GM19468 (cell line): ENCODE results near the gene TMBIM1.

Experiments used
- ATAC-seq: cut with Tn5 transposase; IDR thresholded peaks from one replicate; pipeline ENCODE4 v1.9.1; 2021; ENCODE audit warnings: mild to moderate bottlenecking, moderate library complexity, moderate number of reproducible peaks; ENCODE audit not compliant: unreplicated experiment; ENCODE audit errors: extremely low read depth

TMBIM1 gene

DNA sequence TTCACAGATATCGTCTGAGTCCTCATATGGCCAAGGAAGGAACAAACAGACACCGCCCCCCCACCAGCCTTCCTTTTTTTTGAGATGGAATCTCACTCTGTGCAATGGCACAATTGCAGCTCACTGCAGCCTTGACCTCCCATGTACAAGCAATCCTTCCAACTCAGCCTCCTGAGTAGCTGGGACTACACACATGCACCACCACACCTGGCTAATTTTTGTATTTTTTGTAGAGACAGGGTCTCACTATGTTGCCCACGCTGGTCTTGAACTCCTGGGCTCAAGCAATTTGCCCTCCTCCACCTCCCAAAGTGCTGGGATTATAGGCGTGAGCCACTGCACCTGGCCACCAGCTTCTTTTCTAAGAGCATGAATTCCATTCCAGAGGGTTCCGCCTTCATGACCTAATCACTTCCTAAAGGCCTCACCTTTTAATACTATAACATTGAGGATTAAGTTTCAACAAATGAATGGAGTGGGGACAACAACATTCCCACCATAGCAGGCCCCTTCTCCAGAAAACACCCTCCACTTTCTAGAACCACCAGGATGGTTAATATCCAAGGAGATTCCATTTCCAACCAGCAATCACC lies 2.2 kb upstream of the TMBIM1 start:
- no peak for ATAC-seq

DNA sequence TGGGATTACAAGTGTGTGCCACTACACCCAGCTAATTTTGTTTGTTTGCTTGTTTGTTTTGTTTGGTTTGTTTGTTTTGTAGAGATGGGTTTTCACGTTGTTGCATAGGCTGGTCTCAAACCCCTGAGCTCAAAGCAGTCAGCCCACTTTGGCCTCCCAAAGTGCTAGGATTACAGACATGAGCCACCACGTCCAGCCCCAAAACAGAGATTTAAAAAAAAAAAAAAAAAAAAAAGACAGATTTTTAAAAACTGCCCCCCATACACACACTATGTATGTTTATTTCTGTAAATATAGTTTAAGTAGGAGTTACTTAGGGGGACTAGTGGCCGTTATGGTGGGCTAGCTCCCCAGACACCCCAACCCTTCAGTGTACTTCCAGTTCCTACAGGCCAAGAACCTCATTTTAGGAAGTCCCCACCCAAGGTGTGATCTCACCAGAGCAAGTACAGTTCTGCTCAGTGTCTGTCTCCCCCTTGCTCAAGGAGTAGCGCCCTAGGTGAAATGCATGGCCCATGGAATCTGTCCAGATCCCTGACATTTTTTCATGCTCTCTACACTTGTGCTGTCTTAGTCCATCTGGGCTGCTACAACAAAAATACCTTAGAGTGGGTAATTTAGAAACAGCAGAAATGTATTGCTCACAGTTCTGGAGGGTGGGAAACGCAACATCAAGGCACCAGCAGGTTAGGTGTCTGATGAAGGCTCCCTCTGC lies 1.6 kb upstream of the TMBIM1 start:
- ATAC-seq, result no peak

DNA sequence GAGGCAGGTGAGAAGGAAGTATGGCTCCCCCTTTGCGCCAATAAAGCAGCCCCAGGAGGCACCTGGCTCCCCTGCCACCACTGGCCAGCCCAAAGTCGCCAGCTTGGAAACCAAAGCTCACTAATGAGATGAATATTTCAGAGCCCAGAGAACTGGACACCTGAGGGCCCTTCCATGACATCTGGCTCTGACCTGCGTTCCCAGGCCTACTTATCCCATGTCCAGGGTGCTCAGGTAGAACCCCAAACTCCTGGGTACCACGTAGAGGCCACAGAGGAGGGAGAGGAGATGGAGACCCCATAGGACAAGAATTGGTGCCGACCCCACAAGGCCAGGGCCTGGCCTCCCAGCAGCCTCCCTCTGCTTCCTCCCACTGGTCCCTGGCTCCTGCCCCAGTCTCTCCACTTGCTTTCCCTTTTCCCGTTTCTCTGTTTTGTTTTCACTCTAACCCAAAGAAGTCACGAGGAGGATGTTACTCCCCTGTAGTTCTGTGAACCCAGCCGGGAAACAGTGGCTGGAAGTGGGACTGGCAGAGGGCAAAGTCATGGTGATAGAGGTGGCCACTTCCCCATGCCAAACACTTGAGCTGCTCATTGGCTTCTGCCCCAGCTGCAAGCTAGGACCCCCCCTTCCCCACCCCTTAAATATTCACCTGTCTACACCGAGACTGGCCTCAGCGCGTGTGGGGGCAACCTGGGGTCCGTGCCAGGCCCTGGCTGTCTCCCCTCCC lies 820 bp downstream of the TMBIM1 start:
- ATAC-seq, result no peak

DNA sequence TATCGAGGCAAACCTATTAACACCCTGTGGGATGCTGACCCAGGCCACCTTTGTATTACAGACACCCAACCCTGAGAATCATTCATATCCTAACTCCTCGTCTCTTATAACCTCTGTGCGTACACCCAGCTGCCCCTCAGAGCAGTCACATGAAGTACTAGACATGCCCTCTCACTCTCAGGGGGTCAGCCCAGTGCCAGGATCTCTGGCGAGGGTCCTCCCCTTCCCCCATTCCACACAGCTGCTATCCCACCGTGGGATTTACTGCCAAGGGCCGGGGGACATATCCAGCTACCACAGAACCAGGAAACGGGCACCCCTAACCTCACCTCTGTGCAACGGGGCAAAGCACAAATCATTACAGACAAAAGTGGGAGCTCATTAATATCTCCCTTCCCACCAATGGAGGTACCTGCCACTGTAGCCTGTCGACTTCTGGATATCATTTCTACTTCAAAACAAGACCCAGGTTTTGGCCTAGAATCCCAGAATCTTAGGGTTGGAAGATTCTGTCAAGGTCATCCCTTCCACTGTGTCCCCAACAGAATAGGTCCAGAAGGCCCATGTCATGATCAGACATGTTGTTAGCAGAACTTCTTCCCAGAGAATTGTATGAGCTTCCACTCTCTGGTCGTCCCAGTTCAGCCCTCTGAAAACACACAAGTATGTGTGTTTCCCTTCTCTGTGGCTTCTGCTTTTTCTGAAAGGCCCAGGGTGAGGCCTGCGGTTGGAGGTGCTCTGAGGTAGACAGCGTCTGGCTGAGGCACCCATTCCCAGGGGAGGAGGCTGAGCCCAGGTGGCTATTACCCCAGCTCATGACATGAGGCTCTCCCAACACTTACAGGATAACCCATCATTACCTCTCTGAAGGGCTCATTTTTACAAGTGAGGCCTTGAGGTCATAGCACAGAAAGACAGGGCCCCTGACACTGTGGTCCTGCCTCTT lies 1.7 kb downstream of the TMBIM1 start:
- no peak for ATAC-seq

DNA sequence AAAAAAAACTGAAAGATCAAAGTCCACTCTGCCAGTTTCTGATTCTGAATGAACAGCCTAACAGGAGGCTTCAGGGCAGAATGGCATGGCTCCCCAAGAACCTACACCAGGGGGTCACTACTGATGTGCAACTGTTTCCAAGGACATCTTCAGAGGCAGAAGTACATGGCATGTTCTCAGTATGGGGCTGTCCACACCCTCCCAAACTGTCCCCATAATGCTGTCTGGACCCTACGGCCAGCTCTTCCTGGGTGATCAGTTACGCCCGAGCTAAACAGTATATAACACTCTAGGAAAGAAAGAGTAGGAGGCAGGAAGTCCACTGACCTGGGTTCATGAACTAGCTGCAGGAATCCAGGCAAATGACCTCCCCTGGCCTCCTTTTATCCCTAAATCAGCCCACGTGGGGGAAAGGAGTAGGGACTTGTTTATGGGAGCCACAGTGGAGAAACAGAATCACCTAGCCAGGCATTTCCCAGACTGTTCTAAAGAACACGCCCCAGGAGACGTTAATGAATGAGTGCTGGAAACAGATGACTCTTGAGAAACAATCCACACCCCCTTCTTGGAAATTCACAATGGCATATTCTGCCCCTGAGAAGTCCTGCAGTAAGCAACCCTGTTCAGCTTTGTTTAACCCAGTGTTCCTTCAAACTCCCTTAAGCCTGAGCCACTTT lies 2.5 kb downstream of the TMBIM1 start:
- no peak for ATAC-seq

DNA sequence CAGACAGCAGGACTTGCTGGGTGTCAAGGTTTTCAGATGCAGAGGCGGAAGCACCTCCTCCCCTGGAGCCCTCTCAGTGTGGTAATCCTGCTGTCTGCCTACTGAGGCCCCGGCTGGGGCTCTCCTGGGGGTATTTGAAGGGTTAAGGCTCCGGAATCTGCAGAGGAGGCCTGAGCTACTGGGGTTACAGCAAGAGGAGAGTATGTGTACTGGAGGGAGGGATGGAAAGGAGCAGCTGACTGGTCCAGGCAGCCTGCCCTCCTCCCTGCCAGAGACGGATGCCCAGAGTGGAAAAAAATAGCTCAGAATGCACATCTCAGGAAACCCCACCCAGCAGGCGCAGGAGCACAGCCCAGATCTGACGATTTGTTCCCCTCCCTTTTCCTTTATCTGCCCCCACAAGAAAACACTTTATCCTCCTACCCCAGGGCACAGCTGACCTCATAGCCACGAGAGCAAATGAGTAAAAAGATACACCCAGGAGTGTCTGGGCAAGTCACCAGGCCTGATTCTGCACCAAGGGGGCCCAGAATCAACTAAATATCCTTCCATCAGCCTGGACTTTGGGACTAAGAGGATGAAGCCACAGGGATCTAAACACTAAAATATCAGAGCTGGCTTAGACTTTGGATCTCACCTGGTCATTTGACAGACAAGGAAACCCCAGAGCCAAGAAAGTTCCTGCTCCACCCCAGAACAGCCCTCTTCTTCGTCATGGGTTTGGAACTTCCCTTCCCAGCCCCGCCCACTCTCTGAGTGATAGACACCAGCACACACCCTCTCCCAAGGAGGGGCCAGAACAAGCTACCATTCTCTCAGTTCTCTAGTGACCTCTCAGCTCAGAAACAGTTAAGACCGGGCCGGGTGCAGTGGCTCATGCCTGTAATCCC lies 5.5 kb downstream of the TMBIM1 start:
- ATAC-seq, result no peak

DNA sequence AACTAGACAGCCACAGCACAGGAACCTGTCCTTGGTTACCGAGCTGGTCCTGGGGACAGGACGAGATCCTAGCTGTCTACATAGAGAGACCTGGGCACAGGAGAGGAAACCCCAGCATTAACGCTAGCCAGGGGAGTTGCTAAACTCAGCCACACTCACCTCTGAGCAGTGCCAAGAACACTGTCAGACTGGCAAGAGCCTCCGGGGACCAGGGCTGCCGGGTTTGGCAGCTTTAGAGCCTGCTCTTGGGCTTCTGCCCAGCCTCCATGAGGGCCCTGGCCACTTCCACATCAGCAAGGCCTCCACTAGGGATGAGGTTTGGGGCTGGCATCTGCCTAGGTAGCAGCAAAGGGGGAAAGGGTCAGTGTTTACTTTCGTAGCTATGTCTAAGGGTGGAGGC lies 6.7 kb downstream of the TMBIM1 start:
- ATAC-seq, result no peak

DNA sequence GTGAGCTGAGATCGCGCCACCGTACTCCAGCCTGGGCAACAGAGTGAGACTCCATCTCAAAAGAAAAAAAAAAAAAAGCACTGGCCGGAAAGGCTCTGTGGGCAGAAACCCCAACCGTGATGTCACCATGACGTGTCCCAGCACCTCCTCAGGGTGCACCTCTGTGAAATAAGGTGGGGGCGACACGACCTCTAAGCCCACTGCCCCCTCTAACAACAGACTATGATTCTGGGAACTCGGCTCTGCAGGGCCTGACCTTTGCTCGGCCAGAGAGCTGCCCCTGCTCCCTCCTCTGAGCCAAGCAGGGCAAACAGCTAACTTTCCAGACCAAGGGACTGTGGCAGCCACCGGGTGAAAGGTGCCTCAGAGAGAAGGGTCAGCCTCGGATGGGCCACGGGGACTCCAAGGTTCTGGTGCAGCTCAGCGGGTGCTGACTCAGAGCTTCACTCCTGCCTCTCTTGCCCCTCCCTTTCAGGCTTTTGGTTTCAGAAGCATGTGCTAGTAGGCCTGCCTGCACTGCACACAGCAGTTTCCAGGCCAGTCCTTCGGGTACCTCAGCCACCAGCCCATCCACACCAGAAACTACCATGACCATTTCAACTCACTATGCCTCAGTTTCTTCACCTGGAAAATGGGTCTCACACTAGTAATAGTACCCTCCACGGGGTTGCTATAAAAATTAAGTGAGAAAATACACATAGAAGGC lies 8.0 kb downstream of the TMBIM1 start:
- no peak for ATAC-seq

DNA sequence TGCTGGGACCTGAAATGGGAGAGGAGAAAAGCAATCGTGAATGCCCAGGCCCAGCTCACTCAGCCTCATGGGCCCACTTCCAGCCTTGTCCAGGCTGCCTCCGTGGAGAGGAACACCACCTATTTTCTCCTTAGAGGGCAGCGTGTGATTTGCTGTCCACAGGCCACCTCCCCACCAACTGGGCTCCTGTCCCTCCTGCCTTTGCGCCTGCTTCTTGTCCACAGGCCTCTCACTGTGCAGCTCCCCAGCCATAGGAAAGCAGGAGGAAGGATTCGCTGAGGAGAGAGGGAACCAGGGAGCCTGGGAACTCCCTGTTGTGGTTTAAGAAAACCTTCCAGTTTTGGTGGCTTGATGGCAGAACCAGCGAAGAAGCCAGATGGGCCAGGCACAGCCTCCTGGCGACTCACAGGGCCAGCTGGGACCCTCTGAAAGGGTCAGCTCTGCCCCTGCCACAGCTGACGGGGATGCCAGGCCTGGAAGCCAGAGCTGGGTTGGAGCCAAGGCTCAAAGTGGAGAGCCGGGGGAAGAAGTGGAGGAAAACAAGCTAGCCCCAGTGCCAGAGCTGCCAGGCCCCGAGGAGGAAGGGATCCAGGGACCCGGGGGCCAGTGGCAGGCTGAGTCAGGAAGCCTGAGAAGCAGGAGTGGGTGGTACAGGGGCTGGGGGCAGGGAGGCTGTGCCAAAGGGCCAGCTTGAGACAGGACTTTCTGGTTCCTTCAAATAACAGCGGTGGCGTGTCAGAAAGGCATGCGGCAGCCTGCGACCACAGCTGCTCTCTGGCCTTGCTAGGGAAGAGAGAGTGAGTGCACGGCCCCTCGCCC lies 9.9 kb downstream of the TMBIM1 start:
- no peak for ATAC-seq

DNA sequence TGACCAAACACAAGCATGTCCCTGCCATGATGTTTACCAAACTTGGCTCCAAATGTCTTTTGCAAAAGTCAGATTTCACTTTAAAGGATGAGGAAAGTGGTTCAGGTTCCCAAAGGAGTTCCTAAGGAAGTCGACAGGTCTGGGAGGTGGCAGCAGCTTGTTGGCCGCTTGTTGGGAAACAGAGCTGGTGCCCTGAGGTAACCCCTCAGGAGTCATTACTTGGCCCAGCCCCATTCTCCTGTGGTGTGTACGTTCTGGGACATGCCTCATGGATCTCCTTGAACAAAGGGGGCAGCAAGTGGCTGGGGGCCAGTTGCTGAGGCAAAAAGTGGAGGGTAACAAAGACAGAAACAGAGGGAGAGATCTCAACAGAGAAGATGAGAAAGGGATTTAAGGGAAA lies 10.9 kb downstream of the TMBIM1 start:
- no peak for ATAC-seq

DNA sequence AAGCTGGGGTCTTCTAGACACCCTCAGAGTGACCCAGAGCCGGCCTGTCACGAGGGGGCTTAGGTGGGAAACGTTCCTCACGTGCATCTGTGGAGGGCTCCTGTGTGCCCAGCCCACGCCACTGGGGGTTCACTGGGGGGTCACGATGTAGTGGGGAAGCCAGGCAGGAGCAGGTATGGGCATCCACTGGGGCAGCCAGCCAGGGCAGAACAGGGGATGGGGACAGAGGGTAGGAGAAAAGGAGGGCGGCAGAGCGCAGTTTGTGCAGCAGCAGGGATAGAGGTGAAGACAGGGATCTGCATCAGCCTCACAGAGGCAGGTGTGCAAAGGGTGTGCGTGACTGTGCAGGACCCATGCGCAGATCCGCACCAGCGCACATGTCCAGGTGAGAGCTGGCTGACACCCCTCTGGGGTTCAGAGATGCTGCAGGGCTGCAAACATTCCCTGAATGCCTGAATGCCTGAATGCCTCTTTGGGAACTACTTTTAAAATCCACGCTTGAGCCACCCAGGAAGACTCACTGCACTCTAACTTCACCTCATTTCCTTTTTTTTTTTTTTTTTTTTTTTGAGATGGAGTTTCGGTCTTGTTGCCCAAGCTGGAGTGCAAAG lies 11.9 kb downstream of the TMBIM1 start:
- ATAC-seq, result no peak

DNA sequence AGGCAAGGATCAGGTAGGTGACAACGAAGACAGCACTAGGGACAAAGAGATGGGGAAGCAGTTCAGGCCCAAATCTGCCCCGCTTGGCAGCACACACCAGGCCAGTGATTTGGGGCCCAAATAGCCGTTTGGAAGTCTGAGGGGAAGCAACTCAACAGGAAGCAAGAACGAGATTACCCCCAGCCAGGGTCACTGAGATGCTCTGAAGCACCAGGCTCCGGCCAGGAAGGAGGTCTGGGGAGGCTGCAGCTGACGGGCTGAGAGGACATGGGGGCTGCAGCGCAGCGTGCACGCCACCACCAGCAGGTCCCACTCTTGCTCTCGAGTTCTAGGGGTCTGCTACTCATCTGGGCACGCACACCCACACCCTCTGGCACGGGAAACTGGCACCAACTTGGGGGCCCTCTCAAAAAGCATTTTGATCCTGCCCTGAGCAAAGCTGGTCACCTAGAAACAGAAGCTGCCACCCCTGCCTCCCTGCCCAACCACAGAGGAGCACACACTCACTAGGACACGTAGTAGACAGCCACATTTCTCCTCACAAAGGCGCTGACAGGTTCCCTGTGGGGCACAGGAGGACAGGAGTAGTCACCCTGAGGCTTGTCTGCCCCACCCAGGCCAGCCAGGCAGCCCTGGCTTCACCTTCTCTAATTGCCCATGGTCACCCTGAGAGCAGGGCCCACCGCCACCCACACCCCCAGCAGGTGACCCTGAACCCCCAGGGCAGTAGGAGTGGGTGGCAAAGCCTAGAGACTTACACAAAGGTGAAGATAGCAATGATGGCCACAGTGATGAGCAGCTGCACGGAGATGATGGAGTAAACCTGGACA lies 13.6 kb downstream of the TMBIM1 start:
- ATAC-seq, result no peak

DNA sequence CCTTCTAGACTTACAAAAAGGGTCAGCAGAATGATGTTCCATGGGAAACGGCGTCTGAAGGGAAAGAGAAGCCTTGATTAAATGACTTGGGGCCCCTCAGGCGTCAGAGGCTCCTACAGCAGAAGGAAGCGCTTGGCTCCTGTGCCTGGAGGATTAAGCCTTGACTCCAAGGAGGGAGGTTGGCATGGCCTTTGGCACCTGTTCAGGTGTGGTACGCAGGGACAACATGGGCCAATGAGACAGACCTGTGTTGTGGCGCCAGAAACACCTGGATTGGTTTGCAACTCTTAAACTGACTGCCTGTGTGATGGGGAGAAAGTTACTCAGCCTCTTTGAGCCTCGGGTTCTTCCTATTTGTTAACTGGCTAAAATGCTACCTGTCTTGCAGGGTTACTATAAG lies 14.4 kb downstream of the TMBIM1 start:
- ATAC-seq, result no peak

DNA sequence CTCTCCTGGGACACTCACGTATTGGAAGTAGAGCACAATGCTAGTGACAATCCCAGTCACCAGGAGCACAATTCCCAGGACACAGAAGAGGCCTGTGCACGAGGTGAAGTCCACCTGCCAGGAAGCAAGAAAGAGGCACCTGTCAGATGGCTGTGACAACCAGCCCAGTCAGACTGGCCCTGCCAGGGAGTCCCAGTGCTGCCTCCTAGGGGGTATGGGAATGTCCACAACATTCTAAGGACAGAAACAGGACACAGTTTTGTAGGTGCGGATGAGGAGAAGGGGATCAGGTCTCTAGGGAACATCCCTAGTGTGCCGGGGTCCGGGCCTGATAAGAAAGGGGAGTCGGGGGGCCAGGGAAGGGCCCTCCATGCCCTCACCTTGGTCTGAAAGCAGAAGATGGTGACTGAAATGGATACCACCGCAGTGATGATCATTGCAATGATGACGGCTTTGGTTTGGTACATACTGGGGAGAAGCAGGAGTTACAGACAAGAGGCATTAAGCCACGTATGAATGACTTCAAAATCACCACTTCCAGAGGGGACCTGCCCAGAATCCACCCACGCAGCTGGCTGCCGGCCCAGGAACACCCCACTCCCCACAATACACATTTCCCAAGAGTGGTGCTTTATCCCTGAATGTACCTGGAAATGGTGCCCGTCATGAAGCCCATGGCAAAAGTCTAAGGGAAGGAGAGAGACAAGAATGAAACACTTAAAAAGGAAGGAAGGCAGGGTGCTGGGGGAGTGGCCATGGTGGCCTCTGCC lies 15.1 kb downstream of the TMBIM1 start:
- ATAC-seq, result no peak

DNA sequence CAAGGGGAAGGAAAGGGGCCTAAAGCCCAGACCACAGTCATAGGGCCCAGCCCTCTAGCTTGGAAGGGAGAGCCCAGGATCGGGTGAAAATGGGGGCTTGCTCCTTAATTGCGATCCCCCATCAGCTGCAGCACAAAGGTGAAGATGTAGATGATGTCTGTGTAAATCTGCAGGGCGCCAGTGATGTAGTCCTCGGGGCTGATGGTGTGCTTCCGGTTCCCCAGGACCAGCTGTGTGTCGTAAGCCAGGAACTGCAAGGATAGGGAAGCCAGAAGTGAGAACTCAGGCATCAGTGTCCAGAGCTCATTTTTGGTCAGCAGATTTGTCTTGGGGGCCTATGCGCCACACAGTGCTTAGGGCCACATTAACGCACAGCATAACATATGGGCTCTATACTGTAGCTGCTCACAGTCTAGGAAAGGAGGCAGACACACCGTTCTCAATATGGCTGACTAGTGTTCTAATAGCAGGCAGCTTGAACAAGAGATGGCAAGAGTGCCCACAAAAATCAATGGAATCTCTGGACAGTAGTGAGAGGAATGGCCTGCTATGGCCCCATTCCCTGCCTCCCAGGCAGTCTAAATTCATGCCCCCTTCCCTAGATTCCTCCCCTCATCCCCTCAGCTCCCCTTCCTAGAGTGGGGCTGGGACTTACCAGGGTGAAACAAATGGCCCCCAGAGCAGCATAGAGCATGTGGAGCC lies 16.8 kb downstream of the TMBIM1 start:
- ATAC-seq, result no peak
